Spinal cord (tissue), 10 donors: Measurements from ENCODE around the gene GYPC. TPM values are rescaled to one million over a fixed set of nuclear protein-coding genes. Genes with fewer than 3 reads are reported as not detected.

Source experiments
- DNase-seq, 6 donors: peaks; one replicate each; pipeline versions ENCODE4 v3.0.0 to v3.0.0-alpha.2; 2013 to 2015; ENCODE audit warnings: low spot score in 6 of 6, low read depth in 4 of 6
- H3K27ac ChIP-seq: one replicate; pipeline ENCODE4 v1.5.1; 2013; ENCODE audit warnings: low read depth, low read length, control low read depth
- H3K27me3 ChIP-seq: one replicate; pipeline ENCODE4 v1.6.1; 2013; ENCODE audit warnings: low read length; ENCODE audit not compliant: control insufficient read depth, insufficient read depth
- H3K36me3 ChIP-seq: one replicate; pipeline ENCODE4 v1.6.1; 2013; ENCODE audit warnings: low read length; ENCODE audit not compliant: control insufficient read depth, insufficient read depth
- H3K4me1 ChIP-seq: one replicate; pipeline ENCODE4 v1.6.1; 2013; ENCODE audit warnings: low read length; ENCODE audit not compliant: control insufficient read depth, insufficient read depth
- H3K4me3 ChIP-seq: one replicate; pipeline ENCODE4 v1.5.1; 2013; ENCODE audit warnings: low read depth, low read length, control low read depth
- H3K9me3 ChIP-seq: one replicate; pipeline ENCODE4 v1.6.1; 2013; ENCODE audit warnings: low read length; ENCODE audit not compliant: control insufficient read depth, insufficient read depth
- WGBS: methylation state at CpG from one replicate; pipeline ENCODE4 v1.1.5; 2013; ENCODE audit warnings: missing lambda C conversion rate; ENCODE audit not compliant: insufficient coverage; 5-methylcytosine and 5-hydroxymethylcytosine counted together
- polyA plus RNA-seq, 2 donors: library from polyadenylated mRNA; unstranded; fragments of 120-200 nt; gene quantifications; one replicate each; pipeline ENCODE4 v1.2.1, GENCODE V29; 2013; ENCODE audit not compliant: insufficient read length in 2 of 2
- total RNA-seq, 2 donors: library from RNA; depleted of rRNA in 1 of 2; stranded (reverse); fragments of 120-200 nt in 1 of 2; fragments of >200 nt in 1 of 2; gene quantifications; one replicate each; pipeline versions ENCODE4 v1.2.3 to v1.2.4, GENCODE V29; 2013 to 2014
- donor health status: healthy.

Gene GYPC
- total and polyA plus RNA-seq, 4 donors, result 20.2 to 114 (median 50.6) TPM

- WGBS, result no CpG with 5 or more reads among the region's 5 CpGs
- DNase-seq, result no peak
- Histone ChIP-seq H3K4me1 (peaks cover 13% of the 10 kb centered on the region), H3K9me3 (peaks cover 2% of the 10 kb centered on the region), H3K36me3 (no peaks in the 10 kb centered on the region), H3K4me3 (no peak overlapping the region), H3K27me3 (no peaks in the 10 kb centered on the region), H3K27ac (no peak overlapping the region)
Measured at GRCh38 chr2:126675637-126676036, 19.7 kb downstream of the GYPC start.

GRCh38 chr2:126676221-126677175 is 20.5 kb downstream of the GYPC start:
- no peak overlapping the region for H3K4me3 ChIP-seq
- 90% methylated on average over 1 of the region's 1 CpG for WGBS
- no peaks in the 10 kb centered on the region for H3K27me3 ChIP-seq
- H3K36me3 ChIP-seq, result no peaks in the 10 kb centered on the region
- H3K27ac ChIP-seq, result no peak overlapping the region
- H3K9me3 ChIP-seq, result peaks cover 2% of the 10 kb centered on the region
- peaks cover 7% of the 10 kb centered on the region for H3K4me1 ChIP-seq
- no peak for DNase-seq

GRCh38 chr2:126677176-126677538 is 21.2 kb downstream of the GYPC start:
- H3K36me3 ChIP-seq, result no peaks in the 10 kb centered on the region
- H3K27ac ChIP-seq, result no peak overlapping the region
- H3K4me3 ChIP-seq, result no peak overlapping the region
- H3K4me1 ChIP-seq, result peaks cover 7% of the 10 kb centered on the region
- no peaks in the 10 kb centered on the region for H3K27me3 ChIP-seq
- H3K9me3 ChIP-seq, result peaks cover 2% of the 10 kb centered on the region
- 87% methylated on average over 1 of the region's 1 CpG for WGBS
- no peak for DNase-seq

- no peak overlapping the region for H3K27ac ChIP-seq
- no peak overlapping the region for H3K4me3 ChIP-seq
- H3K36me3 ChIP-seq, result no peaks in the 10 kb centered on the region
- peaks cover 7% of the 10 kb centered on the region for H3K4me1 ChIP-seq
- 49% methylated on average over 8 of the region's 13 CpGs for WGBS
- peak in 1 of 6 donors; percentile 44 for DNase-seq
- H3K27me3 ChIP-seq, result no peaks in the 10 kb centered on the region
- peaks cover 2% of the 10 kb centered on the region for H3K9me3 ChIP-seq
Measured at GRCh38 chr2:126678269-126679065, 22.5 kb downstream of the GYPC start.

- Histone ChIP-seq H3K4me3 (no peak overlapping the region), H3K27ac (no peak overlapping the region), H3K27me3 (no peaks in the 10 kb centered on the region), H3K9me3 (peaks cover 2% of the 10 kb centered on the region), H3K4me1 (peaks cover 7% of the 10 kb centered on the region), H3K36me3 (no peaks in the 10 kb centered on the region)
- WGBS, result 83% methylated on average over 8 of the region's 9 CpGs
- no peak for DNase-seq
Measured at GRCh38 chr2:126679094-126679713, 23.2 kb downstream of the GYPC start.

- no peak overlapping the region for H3K4me3 ChIP-seq
Measured at GRCh38 chr2:126681505-126681904, 25.5 kb downstream of the GYPC start.

GRCh38 chr2:126685629-126686028 is 29.7 kb downstream of the GYPC start:
- WGBS, result 84% methylated on average over 3 of the region's 4 CpGs
- H3K4me1 ChIP-seq, result no peaks in the 10 kb centered on the region
- no peak overlapping the region for H3K27ac ChIP-seq
- H3K9me3 ChIP-seq, result no peaks in the 10 kb centered on the region
- no peaks in the 10 kb centered on the region for H3K36me3 ChIP-seq
- no peak overlapping the region for H3K4me3 ChIP-seq
- H3K27me3 ChIP-seq, result no peaks in the 10 kb centered on the region
- no peak for DNase-seq

More at GRCh38 chr2:126681505-126681904, 25.5 kb downstream of the GYPC start:
- no peak overlapping the region for H3K27ac ChIP-seq
- no peaks in the 10 kb centered on the region for H3K9me3 ChIP-seq
- no peaks in the 10 kb centered on the region for H3K36me3 ChIP-seq
- WGBS, result 94% methylated on average over 3 of the region's 6 CpGs
- peaks cover 7% of the 10 kb centered on the region for H3K4me1 ChIP-seq
- no peak for DNase-seq
- no peaks in the 10 kb centered on the region for H3K27me3 ChIP-seq

- H3K36me3 ChIP-seq, result no peaks in the 10 kb centered on the region
- peaks cover 3% of the 10 kb centered on the region for H3K4me1 ChIP-seq
- 88% methylated on average over 4 of the region's 5 CpGs for WGBS
- DNase-seq, result no peak
- no peaks in the 10 kb centered on the region for H3K27me3 ChIP-seq
- H3K27ac ChIP-seq, result no peak overlapping the region
- no peaks in the 10 kb centered on the region for H3K9me3 ChIP-seq
- H3K4me3 ChIP-seq, result no peak overlapping the region
Measured at GRCh38 chr2:126686286-126686685, 30.3 kb downstream of the GYPC start.

GRCh38 chr2:126686841-126687485 is 31.0 kb downstream of the GYPC start:
- no peak for DNase-seq
- H3K4me1 ChIP-seq, result peaks cover 4% of the 10 kb centered on the region
- no peak overlapping the region for H3K4me3 ChIP-seq
- no peaks in the 10 kb centered on the region for H3K27me3 ChIP-seq
- no peaks in the 10 kb centered on the region for H3K36me3 ChIP-seq
- H3K9me3 ChIP-seq, result no peaks in the 10 kb centered on the region
- H3K27ac ChIP-seq, result no peak overlapping the region
- 86% methylated on average over 2 of the region's 5 CpGs for WGBS
